CMK (cell line): ENCODE measurements around the gene KCNK5.
A peak's percentile ranks its signal among the peaks of the same experiment; 100 is the strongest.

Source experiments
- DNase-seq: peaks from one replicate; pipeline ENCODE4 v3.0.0-alpha.2; 2010; ENCODE audit warnings: low read depth

Gene KCNK5

GRCh38 chr6:39228992-39229767 is at the start of gene KCNK5:
KCNK5 (minus strand) TSS chr6:39229475; CDS start chr6:39229111, 364 bp downstream.
- DNase-seq, result peak; percentile 87

GRCh38 chr6:39276379-39276995 is 47.2 kb upstream of the KCNK5 start:
- no peak for DNase-seq

GRCh38 chr6:39274903-39275302 is 45.6 kb upstream of the KCNK5 start:
- no peak for DNase-seq

GRCh38 chr6:39274471-39274870 is 45.2 kb upstream of the KCNK5 start:
- no peak for DNase-seq

- DNase-seq, result no peak
Observed at GRCh38 chr6:39273406-39273821, 44.1 kb upstream of the KCNK5 start.

GRCh38 chr6:39269961-39270360 is 40.7 kb upstream of the KCNK5 start:
- no peak for DNase-seq

- no peak for DNase-seq
Observed at GRCh38 chr6:39268721-39269120, 39.4 kb upstream of the KCNK5 start.

- DNase-seq, result no peak
Observed at GRCh38 chr6:39268171-39268570, 38.9 kb upstream of the KCNK5 start.

GRCh38 chr6:39266782-39267355 is 37.6 kb upstream of the KCNK5 start:
- DNase-seq, result no peak

- DNase-seq, result no peak
Observed at GRCh38 chr6:39266375-39266774, 37.1 kb upstream of the KCNK5 start.

GRCh38 chr6:39263303-39264037 is 34.2 kb upstream of the KCNK5 start:
- DNase-seq, result no peak

GRCh38 chr6:39261751-39262150 is 32.5 kb upstream of the KCNK5 start:
- DNase-seq, result no peak

- no peak for DNase-seq
Observed at GRCh38 chr6:39260953-39261352, 31.7 kb upstream of the KCNK5 start.

GRCh38 chr6:39260456-39260855 is 31.2 kb upstream of the KCNK5 start:
- DNase-seq, result no peak

GRCh38 chr6:39256294-39256940 is 27.1 kb upstream of the KCNK5 start:
- DNase-seq, result no peak

GRCh38 chr6:39254999-39255535 is 25.8 kb upstream of the KCNK5 start:
- no peak for DNase-seq

GRCh38 chr6:39251406-39251805 is 22.1 kb upstream of the KCNK5 start:
- no peak for DNase-seq

- DNase-seq, result no peak
Observed at GRCh38 chr6:39250507-39250906, 21.2 kb upstream of the KCNK5 start.

- DNase-seq, result no peak
Observed at GRCh38 chr6:39249278-39249677, 20.0 kb upstream of the KCNK5 start.

GRCh38 chr6:39247667-39248194 is 18.5 kb upstream of the KCNK5 start:
- DNase-seq, result no peak

- no peak for DNase-seq
Observed at GRCh38 chr6:39243809-39244208, 14.5 kb upstream of the KCNK5 start.
